GM23248 (cell line): Measurements from ENCODE around the gene BRD3. TPM values are rescaled to one million over a fixed set of nuclear protein-coding genes. Genes with fewer than 3 reads are reported as not detected.

Source experiments
- DNase-seq: peaks from one replicate; pipeline ENCODE4 v3.0.0-alpha.2; 2015
- H2AFZ ChIP-seq: fragments of 200-600 bp; sonication (generic); 2 replicates; pipeline ENCODE4 v1.6.1; 2016; ENCODE audit warnings: antibody characterized with exemption
- H3F3A ChIP-seq: fragments of 200-600 bp; sonication (generic); 2 replicates; pipeline ENCODE4 v1.6.1; 2016; ENCODE audit warnings: mild to moderate bottlenecking, antibody characterized with exemption, mixed run types; ENCODE audit not compliant: insufficient read depth
- H3K27ac ChIP-seq: fragments of 200-600 bp; sonication (generic); 2 replicates; pipeline ENCODE4 v1.5.1; 2016; ENCODE audit warnings: mild to moderate bottlenecking
- H3K27me3 ChIP-seq: fragments of 200-600 bp; sonication (generic); replicated peaks from 2 replicates; pipeline ENCODE4 v1.6.1; 2016; ENCODE audit warnings: mild to moderate bottlenecking; ENCODE audit not compliant: insufficient read depth
- H3K36me3 ChIP-seq: fragments of 200-600 bp; sonication (generic); 2 replicates; pipeline ENCODE4 v1.6.1; 2016; ENCODE audit warnings: low read depth, mild to moderate bottlenecking
- H3K4me1 ChIP-seq: fragments of 200-600 bp; sonication (generic); 2 replicates; pipeline ENCODE4 v1.6.1; 2016; ENCODE audit warnings: mild to moderate bottlenecking; ENCODE audit not compliant: insufficient read depth
- H3K4me2 ChIP-seq: fragments of 200-600 bp; sonication (generic); one replicate; pipeline ENCODE4 v1.6.1; 2016; ENCODE audit warnings: mild to moderate bottlenecking; ENCODE audit not compliant: unreplicated experiment
- H3K4me3 ChIP-seq: fragments of 200-600 bp; sonication (generic); 2 replicates; pipeline ENCODE4 v1.5.1; 2016; ENCODE audit warnings: mild to moderate bottlenecking
- H3K79me2 ChIP-seq: fragments of 200-600 bp; sonication (generic); 2 replicates; pipeline ENCODE4 v1.6.1; 2016; ENCODE audit warnings: mild to moderate bottlenecking; ENCODE audit not compliant: insufficient read depth
- H3K9ac ChIP-seq: fragments of 200-600 bp; sonication (generic); 2 replicates; pipeline ENCODE4 v1.6.1; 2016; ENCODE audit warnings: mild to moderate bottlenecking
- H3K9me2 ChIP-seq: fragments of 200-600 bp; sonication (generic); 2 replicates; pipeline ENCODE4 v1.6.1; 2016; ENCODE audit warnings: mixed run types, mild to moderate bottlenecking, moderate library complexity; ENCODE audit not compliant: insufficient read depth
- H3K9me3 ChIP-seq: fragments of 200-600 bp; sonication (generic); one replicate; pipeline ENCODE4 v1.6.1; 2017; ENCODE audit warnings: low read depth
- H4K20me1 ChIP-seq: fragments of 200-600 bp; sonication (generic); 2 replicates; pipeline ENCODE4 v1.6.0; 2016; ENCODE audit not compliant: insufficient read depth
- EZH2 ChIP-seq: fragments of 200-600 bp; sonication (generic); IDR thresholded peaks from 2 replicates; pipeline ENCODE4 v1.6.1; 2018; ENCODE audit warnings: antibody characterized with exemption, mild to moderate bottlenecking; ENCODE audit not compliant: insufficient read depth, poor library complexity, severe bottlenecking
- EZH2phosphoT487 ChIP-seq: fragments of 200-600 bp; sonication (generic); IDR thresholded peaks from 2 replicates; pipeline ENCODE4 v1.6.1; 2018; ENCODE audit warnings: antibody characterized with exemption, moderate library complexity, mild to moderate bottlenecking, low read depth; ENCODE audit not compliant: insufficient read depth
- WGBS, 2 experiments: methylation state at CpG; one replicate each; pipeline ENCODE4 v1.1.6; 2015 to 2017; ENCODE audit warnings: low lambda C conversion rate in 2 of 2, low coverage in 1 of 2; ENCODE audit errors: missing lambda C conversion rate in 2 of 2; 5-methylcytosine and 5-hydroxymethylcytosine counted together
- in situ Hi-C: fragments of 300-500 bp; cut with MboI; formaldehyde crosslinking; loops from 2 replicates; pipeline ENCODE4 v1.15.0; 2020
- polyA plus RNA-seq: library from polyadenylated mRNA; unstranded; fragments of >200 nt; fragmentation: Nextera tagmentation; extraction: Ambion mirVana; gene quantifications from 2 replicates; pipeline ENCODE4 v1.2.1, GENCODE V29; 2016
- total RNA-seq: library from RNA; depleted of rRNA; stranded (reverse); fragments of >200 nt; shearing (Covaris generic); gene quantifications from 2 replicates; pipeline ENCODE4 v1.2.3, GENCODE V29; 2014

The BRD3 gene
- total and polyA plus RNA-seq, 2 experiments from 2014 or later = 5.5 to 25.6 TPM

GRCh38 chr9:134044944-134045343 lies 22.9 kb downstream of the BRD3 start:
- Histone ChIP-seq H3K9me2 (no peaks in the 10 kb centered on the region), H3K9me3 (no peaks in the 10 kb centered on the region), H3K4me1 (no peaks in the 10 kb centered on the region), H3K9ac (no peak overlapping the region), H4K20me1 (no peaks in the 10 kb centered on the region), H2AFZ (no peak overlapping the region), H3F3A (no peaks in the 10 kb centered on the region), H3K4me2 (no peak overlapping the region), H3K4me3 (no peak overlapping the region), H3K27me3 (no peaks in the 10 kb centered on the region), H3K27ac (no peak overlapping the region), H3K79me2 (no peaks in the 10 kb centered on the region), H3K36me3 (no peaks in the 10 kb centered on the region)
- DNase-seq = no peak
- in situ Hi-C loops = no loop called here
- TF ChIP-seq EZH2 = no peak
- 98 to 99% methylated on average over 9 to 12 of the region's 12 CpGs for WGBS, 2 experiments

- in situ Hi-C loops = no loop called here
- TF ChIP-seq EZH2 = no peak
- no peak for TF ChIP-seq EZH2phosphoT487
- no peaks in the 10 kb centered on the region for H4K20me1 ChIP-seq
- H3F3A ChIP-seq = no peaks in the 10 kb centered on the region
- 89 to 94% methylated on average over 11 of the region's 11 CpGs for WGBS, 2 experiments
- H3K27ac ChIP-seq = no peak overlapping the region
- H2AFZ ChIP-seq = no peak overlapping the region
- H3K4me1 ChIP-seq = no peaks in the 10 kb centered on the region
- H3K9ac ChIP-seq = no peak overlapping the region
- no peaks in the 10 kb centered on the region for H3K36me3 ChIP-seq
- H3K9me3 ChIP-seq = no peaks in the 10 kb centered on the region
- no peak for DNase-seq
- H3K4me2 ChIP-seq = no peak overlapping the region
- H3K27me3 ChIP-seq = no peaks in the 10 kb centered on the region
- no peaks in the 10 kb centered on the region for H3K79me2 ChIP-seq
- H3K9me2 ChIP-seq = no peaks in the 10 kb centered on the region
- H3K4me3 ChIP-seq = no peak overlapping the region
Measured at GRCh38 chr9:134043531-134043988, 24.3 kb downstream of the BRD3 start.

- Histone ChIP-seq H3K79me2 (no peaks in the 10 kb centered on the region), H3K4me3 (no peak overlapping the region), H3K9me2 (no peaks in the 10 kb centered on the region), H3K9me3 (no peaks in the 10 kb centered on the region), H2AFZ (no peak overlapping the region), H3K36me3 (peaks cover 9% of the 10 kb centered on the region; the same call in 1 of the 2 replicates), H3K4me2 (no peak overlapping the region), H3K27ac (no peak overlapping the region), H3K9ac (no peak overlapping the region), H3K27me3 (no peaks in the 10 kb centered on the region), H4K20me1 (no peaks in the 10 kb centered on the region), H3K4me1 (no peaks in the 10 kb centered on the region), H3F3A (no peaks in the 10 kb centered on the region)
- WGBS, 2 experiments = 93 to 95% methylated on average over 16 of the region's 16 CpGs
- TF ChIP-seq EZH2 = no peak
- TF ChIP-seq EZH2phosphoT487 = no peak
- in situ Hi-C loops = no loop called here
- DNase-seq = no peak
Measured at GRCh38 chr9:134041649-134041962, 26.2 kb downstream of the BRD3 start.

- H3K36me3 ChIP-seq = peaks cover 9% of the 10 kb centered on the region; the same call in 1 of the 2 replicates
- DNase-seq = no peak
Measured at GRCh38 chr9:134040781-134041648, 26.8 kb downstream of the BRD3 start.

More at GRCh38 chr9:134040781-134041648, 26.8 kb downstream of the BRD3 start:
- Histone ChIP-seq H3K4me2 (no peak overlapping the region), H3K9me3 (no peaks in the 10 kb centered on the region), H3K27me3 (no peaks in the 10 kb centered on the region), H4K20me1 (no peaks in the 10 kb centered on the region), H3F3A (no peaks in the 10 kb centered on the region), H3K27ac (no peak overlapping the region), H3K4me1 (no peaks in the 10 kb centered on the region), H2AFZ (no peak overlapping the region), H3K9me2 (no peaks in the 10 kb centered on the region), H3K9ac (no peak overlapping the region), H3K4me3 (no peak overlapping the region), H3K79me2 (no peaks in the 10 kb centered on the region)
- TF ChIP-seq EZH2 = no peak
- no peak for TF ChIP-seq EZH2phosphoT487
- in situ Hi-C loops = no loop called here
- WGBS, 2 experiments = 75 to 77% methylated on average over 21 of the region's 21 CpGs
